K562 (cell line): Measurements from ENCODE around the gene MSI1. TPM values are rescaled to one million over a fixed set of nuclear protein-coding genes. Genes with fewer than 3 reads are reported as not detected.
"Not testable (repeated sequence)": the region's sequence is repeated elsewhere in the genome, so short reads cannot be mapped to it uniquely, and the experiment has no call there.

Source experiments
- ATAC-seq: fragments of 200-7000 bp; cut with Tn5 transposase; 3 replicates; pipeline ENCODE4 v1.9.1; 2020; ENCODE audit warnings: moderate library complexity
- BruUV-seq: library from RNA; stranded (reverse); fragments of 400-500 nt; replicated peaks from 2 replicates; lab custom pipeline; 2021; lab: Mats Ljungman, UMichigan
- CTCF ChIA-PET: fragments of 300-600 bp; formaldehyde crosslinking; extraction: SDS; loops from one replicate; lab custom pipeline; 2021; ENCODE audit warnings: low intra/inter-chr PET ratio; lab: Yijun Ruan, JAX
- POLR2A ChIA-PET: fragments of 300-600, 350-650 bp; sonication (Branson Sonifier 250); formaldehyde crosslinking; extraction: SDS; loops from one replicate; lab custom pipeline; 2021; ENCODE audit warnings: antibody characterized with exemption, inconsistent platforms; lab: Yijun Ruan, JAX
- DNase-seq, 4 experiments: peaks; one replicate each; pipeline versions ENCODE4 v3.0.0 to v3.0.0-alpha.2; 2011 to 2018; ENCODE audit warnings: low spot score in 3 of 4, mixed read lengths in 3 of 4; ENCODE audit errors: extremely low read depth in 1 of 4
- FAIRE-seq: peaks from 2 replicates; lab custom pipeline; 2011; peaks lifted over from hg19 to GRCh38; lab: Jason Lieb, UNC
- H2AFZ ChIP-seq: 2 replicates; pipeline ENCODE4 v1.6.0; 2011; ENCODE audit warnings: low read depth, low read length, control low read depth, inconsistent platforms
- H3K27ac ChIP-seq: fragments of 200-600 bp; 3 replicates; pipeline ENCODE4 v1.8.0; 2011; ENCODE audit warnings: low read depth, mild to moderate bottlenecking, control low read depth, inconsistent platforms, low read length, moderate library complexity, mixed read lengths; ENCODE audit errors: extremely low read depth
- H3K27me3 ChIP-seq, 2 experiments: fragments of 300-600 bp in 1 of 2; 2 replicates in 1 of 2; 3 replicates in 1 of 2; pipeline versions ENCODE4 v1.6.0 to v1.8.0; 2011; ENCODE audit warnings: inconsistent platforms in 2 of 2, low read length in 2 of 2, mild to moderate bottlenecking in 1 of 2, mixed read lengths in 1 of 2, moderate library complexity in 1 of 2; ENCODE audit not compliant: control insufficient read depth in 2 of 2, insufficient read depth in 2 of 2
- H3K36me3 ChIP-seq: fragments of 300-600 bp; 3 replicates; pipeline ENCODE4 v1.8.0; 2011; ENCODE audit warnings: mild to moderate bottlenecking, low read length, inconsistent platforms; ENCODE audit not compliant: control insufficient read depth, insufficient read depth
- H3K4me1 ChIP-seq, 2 experiments: fragments of 200-600 bp in 1 of 2; replicated peaks in 1 of 2; 2 replicates in 1 of 2; 3 replicates in 1 of 2; pipeline versions ENCODE4 v1.5.1 to v1.8.0; 2011; ENCODE audit warnings: inconsistent platforms in 2 of 2, low read length in 2 of 2, mild to moderate bottlenecking in 1 of 2, mixed read lengths in 1 of 2, moderate library complexity in 1 of 2; ENCODE audit not compliant: control insufficient read depth in 2 of 2, insufficient read depth in 2 of 2
- H3K4me2 ChIP-seq: 2 replicates; pipeline ENCODE4 v1.6.1; 2011; ENCODE audit warnings: low read length, control low read depth, inconsistent platforms, mixed read lengths; ENCODE audit not compliant: insufficient read depth
- H3K4me3 ChIP-seq: fragments of 200-600 bp; sonication (generic), shearing (Covaris generic); 2 replicates; pipeline ENCODE4 v1.5.1; 2016; ENCODE audit warnings: control low read depth, inconsistent platforms
- H3K79me2 ChIP-seq: fragments of 200-600 bp; 3 replicates; pipeline ENCODE4 v1.8.0; 2011; ENCODE audit warnings: low read length, inconsistent platforms; ENCODE audit not compliant: control insufficient read depth, insufficient read depth
- H3K9ac ChIP-seq, 2 experiments: 2 replicates each; pipeline versions ENCODE4 v1.6.0 to v1.6.1; 2011; ENCODE audit warnings: low read depth in 2 of 2, low read length in 2 of 2, control low read depth in 1 of 2, inconsistent platforms in 1 of 2, mild to moderate bottlenecking in 1 of 2, mixed read lengths in 1 of 2; ENCODE audit not compliant: insufficient read depth in 1 of 2
- H3K9me1 ChIP-seq: one replicate; pipeline ENCODE4 v1.6.0; 2011; ENCODE audit warnings: inconsistent platforms, mild to moderate bottlenecking, low read length, moderate library complexity; ENCODE audit not compliant: control insufficient read depth, insufficient read depth
- H3K9me3 ChIP-seq: replicated peaks from 2 replicates; pipeline ENCODE4 v1.5.1; 2011; ENCODE audit warnings: low read depth, low read length, inconsistent platforms; ENCODE audit not compliant: control insufficient read depth, insufficient read depth
- H4K20me1 ChIP-seq: replicated peaks from 2 replicates; pipeline ENCODE4 v1.6.1; 2011; ENCODE audit warnings: low read length, inconsistent platforms, mixed read lengths; ENCODE audit not compliant: control insufficient read depth, insufficient read depth
- CTCF ChIP-seq, 3 experiments: IDR thresholded peaks in 2 of 3; conservative IDR thresholded peaks in 1 of 3; 2 replicates each; pipeline ENCODE4 v1.5.1; 2011 to 2012; ENCODE audit warnings: low read length in 3 of 3, mild to moderate bottlenecking in 3 of 3, control low read depth in 2 of 3, improper control_type of control experiment in 1 of 3, inconsistent platforms in 1 of 3, low read depth in 1 of 3, mixed read lengths in 1 of 3, moderate library complexity in 1 of 3; ENCODE audit not compliant: insufficient read depth in 2 of 3
- E2F6 ChIP-seq, 2 experiments: IDR thresholded peaks; 2 replicates each; pipeline ENCODE4 v1.6.1; 2011; ENCODE audit warnings: borderline replicate concordance in 1 of 2, control low read depth in 1 of 2, low read depth in 1 of 2, low read length in 1 of 2, mild to moderate bottlenecking in 1 of 2, mixed read lengths in 1 of 2, moderate library complexity in 1 of 2; ENCODE audit not compliant: insufficient read depth in 1 of 2, insufficient read length in 1 of 2, poor library complexity in 1 of 2, severe bottlenecking in 1 of 2; ENCODE audit errors: extremely low read depth in 1 of 2
- RAD21 ChIP-seq, 2 experiments: fragments of 250-450 bp in 1 of 2; fragments of 450-650 bp in 1 of 2; sonication (Bioruptor Pico) in 1 of 2; formaldehyde crosslinking in 1 of 2; IDR thresholded peaks in 1 of 2; conservative IDR thresholded peaks in 1 of 2; 2 replicates each; pipeline versions ENCODE4 v1.4.0 to v1.8.0; 2020 to 2022; ENCODE audit warnings: mild to moderate bottlenecking in 2 of 2, moderate library complexity in 1 of 2
- SMC3 ChIP-seq: conservative IDR thresholded peaks from 2 replicates; pipeline ENCODE4 v1.6.1; 2011; ENCODE audit warnings: low read depth, low read length, improper control_type of control experiment; ENCODE audit not compliant: insufficient read depth
- ZBTB33 ChIP-seq: sonication (generic); formaldehyde crosslinking; IDR thresholded peaks from 2 replicates; pipeline ENCODE4 v1.8.1; 2023; ENCODE audit warnings: mild to moderate bottlenecking, missing genetic modification reagents
- WGBS: fragments of 100-300 bp; shearing (Covaris generic); methylation state at CpG from one replicate; pipeline ENCODE4 v1.1.6; 2016; ENCODE audit warnings: low coverage, mixed read lengths; ENCODE audit not compliant: insufficient coverage; ENCODE audit errors: missing lambda C conversion rate; 5-methylcytosine and 5-hydroxymethylcytosine counted together
- in situ Hi-C: fragments of 300-500 bp; cut with MboI; formaldehyde crosslinking; loops from 4 replicates; pipeline ENCODE4 v1.15.0; 2018; ENCODE audit warnings: inconsistent platforms, mixed read lengths
- intact Hi-C: fragments of 100-400 bp; cut with micrococcal nuclease; formaldehyde crosslinking; loops from 2 replicates; pipeline ENCODE4 v1.14.2; 2022
- polyA plus RNA-seq, 8 experiments: library from polyadenylated mRNA; depleted of rRNA in 4 of 8; stranded (reverse) in 5 of 8; unstranded in 3 of 8; fragments of >200 nt; fragmentation: Nextera tagmentation in 2 of 8; fragmentation: Illumina TruSeq in 1 of 8; extraction: Ambion mirVana in 2 of 8; extraction: Trizol in 1 of 8; gene quantifications; 2 replicates each; pipeline versions ENCODE4 v1.2.1 to v1.2.3, GENCODE V29; 2011 to 2014; ENCODE audit warnings: inconsistent platforms in 1 of 8, missing spikeins in 1 of 8
- total RNA-seq, 7 experiments: library from RNA; depleted of rRNA in 6 of 7; stranded (reverse); fragments of >200 nt in 6 of 7; fragmentation: Illumina TruSeq in 2 of 7; extraction: Trizol in 2 of 7; gene quantifications; 2 replicates each; pipeline versions ENCODE4 v1.2.1 to v1.2.3, GENCODE V29; 2011 to 2021; ENCODE audit warnings: low replicate concordance in 1 of 7

Gene MSI1
- total and polyA plus RNA-seq, 9 of the 15 experiments (the other 6 are each of a cell fraction or from before 2014, with no cell fraction given): 0.16 TPM; not detected in 8

GRCh38 chr12:120335447-120335846, 33.5 kb downstream of the MSI1 start:
- peak; percentile 60 to 66 (median 61) for TF ChIP-seq CTCF (IDR thresholded peaks at IDR 0.05 in 2 of 3, conservative IDR thresholded peaks at IDR 0.05 in 1 of 3; ENCODE audit: insufficient read depth in 2 of 3, low read depth in 1 of 3, low read length in 3 of 3)
- TF ChIP-seq RAD21 (CRISPR knock-in tag; conservative IDR thresholded peaks at IDR 0.05 in 1 of 2, IDR thresholded peaks at IDR 0.05 in 1 of 2): peak in 1 of 2 experiments; percentile 60; a peak in 2 of 4 replicates
- peak in 1 of 2 experiments; percentile 34 for TF ChIP-seq E2F6 (IDR thresholded peaks at IDR 0.05; ENCODE audit: borderline replicate concordance in 1 of 2, extremely low read depth in 1 of 2, insufficient read depth in 1 of 2, insufficient read length in 1 of 2, low read depth in 1 of 2, low read length in 1 of 2, poor library complexity in 1 of 2, severe bottlenecking in 1 of 2)
- TF ChIP-seq SMC3: peak; percentile 33; the same call in 1 of the 2 replicates
- peak; percentile 81 for TF ChIP-seq ZBTB33 (CRISPR knock-in tag)
- H3K27me3 ChIP-seq: peaks cover 11 to 18% of the 10 kb centered on the region in 2 experiments; a peak in 3 of 5 replicates
- H3K9ac ChIP-seq, H3K4me2 ChIP-seq, ATAC-seq, H3K9me3 ChIP-seq, H3K79me2 ChIP-seq, H3K36me3 ChIP-seq, intact Hi-C loops, H3K4me1 ChIP-seq, H4K20me1 ChIP-seq, BruUV-seq, H3K9me1 ChIP-seq, H3K4me3 ChIP-seq, H3K27ac ChIP-seq: not testable (repeated sequence)
- FAIRE-seq: peak; percentile 81
- CTCF ChIA-PET: interaction anchor here (0.6 kb wide), 1 partner anchor 75 kb away, joined by 3 read pairs; no protein-coding TSS in a partner anchor
- POLR2A ChIA-PET: interaction anchor here (0.5 kb wide), 1 partner anchor 134 kb away, joined by 3 read pairs; the partner anchor contains the start of gene RPLP0
- peak in 1 of 4 experiments; percentile 50 for DNase-seq
- in situ Hi-C loops: loop anchor here (25.0 kb wide), 1 partner anchor 327 kb away; no protein-coding TSS in a partner anchor
- H2AFZ ChIP-seq: 0 out of 2 replicates have a peak overlapping the region, but pooled peaks have one; percentile 55
- 16% methylated on average over 12 of the region's 12 CpGs for WGBS
